Kidney (tissue), 14 donors: ENCODE results near the gene STAT5B. TPM values are rescaled to one million over a fixed set of nuclear protein-coding genes. Genes with fewer than 3 reads are reported as not detected.
"Not testable (repeated sequence)": the region's sequence is repeated elsewhere in the genome, so short reads cannot be mapped to it uniquely, and the experiment has no call there.

Experiments used
- DNase-seq, 5 donors: peaks; one replicate each; pipeline ENCODE4 v3.0.0-alpha.2; 2013 to 2020
- FAIRE-seq: peaks from 2 replicates; lab custom pipeline; 2012; peaks lifted over from hg19 to GRCh38; lab: Jason Lieb, UNC
- H3K27ac ChIP-seq, 2 donors: one replicate each; pipeline ENCODE4 v1.7.0; 2013; ENCODE audit warnings: low read depth in 2 of 2, low read length in 2 of 2, inconsistent platforms in 1 of 2
- H3K27me3 ChIP-seq: one replicate; pipeline ENCODE4 v1.7.1; 2013; ENCODE audit warnings: low read length, inconsistent platforms; ENCODE audit not compliant: control insufficient read depth, insufficient read depth
- H3K36me3 ChIP-seq, 3 donors: one replicate each; pipeline versions ENCODE4 v1.7.0 to v1.7.1; 2013; ENCODE audit warnings: low read length in 3 of 3, control low read depth in 1 of 3, inconsistent platforms in 1 of 3; ENCODE audit not compliant: insufficient read depth in 3 of 3, control insufficient read depth in 2 of 3
- H3K4me1 ChIP-seq, 3 donors: one replicate each; pipeline versions ENCODE4 v1.7.0 to v1.7.1; 2013; ENCODE audit warnings: low read length in 3 of 3, inconsistent platforms in 1 of 3, low read depth in 1 of 3; ENCODE audit not compliant: control insufficient read depth in 2 of 3, insufficient read depth in 2 of 3
- H3K4me3 ChIP-seq, 3 donors: one replicate each; pipeline versions ENCODE4 v1.7.0 to v1.8.1; 2013; ENCODE audit warnings: low read length in 3 of 3, control low read depth in 1 of 3, inconsistent platforms in 1 of 3
- H3K9ac ChIP-seq, 3 donors: one replicate each; pipeline versions ENCODE4 v1.7.0 to v1.7.1; 2013; ENCODE audit warnings: low read length in 3 of 3, control low read depth in 1 of 3, inconsistent platforms in 1 of 3
- H3K9me3 ChIP-seq, 3 donors: one replicate each; pipeline versions ENCODE4 v1.7.0 to v1.7.1; 2013; ENCODE audit warnings: low read length in 3 of 3, control low read depth in 1 of 3, inconsistent platforms in 1 of 3; ENCODE audit not compliant: control insufficient read depth in 2 of 3, insufficient read depth in 1 of 3
- CTCF ChIP-seq: IDR thresholded peaks from 3 replicates; pipeline ENCODE4 v1.5.1; 2012; ENCODE audit warnings: mild to moderate bottlenecking, moderate library complexity, borderline replicate concordance; ENCODE audit not compliant: insufficient read depth; ENCODE audit errors: extremely low read depth
- intact Hi-C: fragments of 100-400 bp; cut with DNase I; formaldehyde crosslinking; loops from one replicate; pipeline ENCODE4 v1.11.1; 2022
- polyA plus RNA-seq: library from polyadenylated mRNA; stranded (reverse); fragments of 350-450 nt; fragmentation: Illumina TruSeq; extraction: RNeasy Lipid Tissue Mini Kit (QIAGEN cat#74804); gene quantifications from one replicate; pipeline ENCODE4 v1.2.3, GENCODE V29; 2014; ENCODE audit warnings: low read depth, low replicate concordance; ENCODE audit not compliant: insufficient read depth
- total RNA-seq: library from RNA; stranded (reverse); fragmentation: NEBNext Ultra II Directional; extraction: Animal tissue kit (Norgen Biotek cat#: 25700); gene quantifications from one replicate; pipeline ENCODE4 v1.2.1, GENCODE V29; 2021
- donor health status: control.
- donor health status: control.
- donor health status: control.
- donor health status: control.
- donor health status: control.
- donor health status: DM: yes; HTN: yes; CAD: no.
- donor health status: Normal renal cell carcinoma (clear cell type).

Gene STAT5B
- total and polyA plus RNA-seq, 2 donors from 2014 or later = 20.4 to 68.0 TPM

- intact Hi-C loops = no loop called here
- Histone ChIP-seq H3K27me3 (no peaks in the 10 kb centered on the region), H3K27ac (no peak overlapping the region), H3K36me3 (peaks cover 0 to 17% (median 14%) of the 10 kb centered on the region in 3 donors), H3K9ac (no peak overlapping the region), H3K4me3 (no peak overlapping the region), H3K9me3 (no peaks in the 10 kb centered on the region), H3K4me1 (peaks cover 0 to 3% (median 0%) of the 10 kb centered on the region in 3 donors)
- no peak for DNase-seq
- no peak for TF ChIP-seq CTCF
- FAIRE-seq = no peak
Observed at GRCh38 chr17:42301022-42301421, 24.8 kb upstream of the STAT5B start.

GRCh38 chr17:42299913-42300312, 23.7 kb upstream of the STAT5B start:
- H3K27me3 ChIP-seq, intact Hi-C loops: not testable (repeated sequence)
- H3K36me3 ChIP-seq = peaks cover 0 to 23% (median 14%) of the 10 kb centered on the region in 3 donors

GRCh38 chr17:42299361-42299760, 23.2 kb upstream of the STAT5B start:
- H3K27ac ChIP-seq, intact Hi-C loops, DNase-seq, H3K4me1 ChIP-seq, H3K4me3 ChIP-seq, H3K9ac ChIP-seq, H3K27me3 ChIP-seq, H3K9me3 ChIP-seq, FAIRE-seq: not testable (repeated sequence)
- H3K36me3 ChIP-seq = peaks cover 0 to 21% (median 10%) of the 10 kb centered on the region in 3 donors

More at GRCh38 chr17:42299913-42300312, 23.7 kb upstream of the STAT5B start:
- not testable (repeated sequence) for H3K27ac ChIP-seq, H3K9me3 ChIP-seq, H3K4me1 ChIP-seq, DNase-seq, H3K9ac ChIP-seq, FAIRE-seq, H3K4me3 ChIP-seq

- DNase-seq, H3K27me3 ChIP-seq, H3K27ac ChIP-seq, FAIRE-seq, H3K4me3 ChIP-seq, intact Hi-C loops, H3K9ac ChIP-seq, H3K4me1 ChIP-seq, H3K9me3 ChIP-seq: not testable (repeated sequence)
- H3K36me3 ChIP-seq = peaks cover 0 to 19% (median 5%) of the 10 kb centered on the region in 3 donors
Observed at GRCh38 chr17:42297775-42298174, 21.6 kb upstream of the STAT5B start.

GRCh38 chr17:42296012-42296411, 19.8 kb upstream of the STAT5B start:
- H3K36me3 ChIP-seq = peaks cover 0 to 7% (median 0%) of the 10 kb centered on the region in 3 donors
- H3K4me1 ChIP-seq = no peaks in the 10 kb centered on the region
- H3K27ac ChIP-seq = no peak overlapping the region
- intact Hi-C loops = no loop called here
- no peak overlapping the region for H3K9ac ChIP-seq
- no peak overlapping the region for H3K4me3 ChIP-seq
- no peak for TF ChIP-seq CTCF
- H3K9me3 ChIP-seq = no peaks in the 10 kb centered on the region
- peak in 1 of 5 donors; percentile 1 for DNase-seq
- no peak for FAIRE-seq
- H3K27me3 ChIP-seq = no peaks in the 10 kb centered on the region
